ENCODE results near the gene PRDM11. TPM values are rescaled to one million over a fixed set of nuclear protein-coding genes. Genes with fewer than 3 reads are reported as not detected.

Gene PRDM11
- total and polyA plus RNA-seq, 2 of the 8 experiments (the other 6 are each of a cell fraction or from before 2014, with no cell fraction given) = 3.6 to 11.7 TPM

DNA sequence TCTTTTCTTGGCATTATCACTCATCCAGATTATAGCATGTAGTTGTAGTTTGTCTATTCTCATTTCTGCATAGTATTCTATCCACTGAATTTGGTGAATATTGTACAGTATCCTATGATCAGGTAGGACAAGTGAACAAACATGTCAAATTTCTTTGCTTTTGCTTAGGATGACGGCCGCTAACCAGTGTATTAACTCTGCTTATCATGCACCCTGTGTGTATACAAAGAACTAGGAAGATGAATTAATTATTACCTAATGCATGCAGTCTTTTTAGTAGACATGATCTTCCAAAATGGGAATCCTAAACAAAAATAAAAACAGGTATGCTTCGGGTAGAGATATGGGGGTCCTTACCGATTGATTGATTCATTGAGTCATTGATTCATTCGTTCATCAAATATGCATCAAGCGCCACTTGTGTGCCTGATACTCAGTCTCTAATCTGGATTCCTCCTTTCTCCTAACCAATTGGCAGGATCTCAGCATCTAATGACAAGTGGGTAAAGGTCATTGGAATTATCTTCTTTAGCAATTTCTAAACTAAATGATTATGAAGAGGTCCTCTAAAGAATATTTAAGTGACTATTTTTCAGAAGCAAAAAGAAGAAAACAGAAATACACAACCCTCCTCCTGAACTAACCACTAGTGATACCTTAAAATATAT is 27.9 kb downstream of the PRDM11 start (continued):
- TF ChIP-seq CHD1 (IDR thresholded peaks at IDR 0.05; ENCODE audit: low read depth, low read length) (no peak), SIX5 (IDR thresholded peaks at IDR 0.05; ENCODE audit: low read depth, low read length) (no peak), SIN3A (conservative IDR thresholded peaks at IDR 0.05 in 1 of 2, IDR thresholded peaks at IDR 0.05 in 1 of 2; ENCODE audit: low read depth in 1 of 2, low read length in 2 of 2) (no peak), KDM4A (IDR thresholded peaks at IDR 0.05; ENCODE audit: low read depth, low read length, severe bottlenecking) (no peak)

Measured in H1 (cell line).